Testis (tissue), 3 donors: ENCODE measurements around the gene SPP1. TPM values are rescaled to one million over a fixed set of nuclear protein-coding genes. Genes with fewer than 3 reads are reported as not detected.
"Not testable (repeated sequence)": the region's sequence is repeated elsewhere in the genome, so short reads cannot be mapped to it uniquely, and the experiment has no call there.

ENCODE experiments used
- DNase-seq: peaks from one replicate; pipeline ENCODE4 v3.0.0-alpha.2; 2019
- H3K27ac ChIP-seq, 2 donors: fragments of 200-600 bp; sonication (generic); one replicate each; pipeline ENCODE4 v1.5.1; 2019
- H3K27me3 ChIP-seq: fragments of 200-600 bp; sonication (generic); one replicate; pipeline ENCODE4 v1.5.1; 2019
- H3K36me3 ChIP-seq: fragments of 200-600 bp; sonication (generic); one replicate; pipeline ENCODE4 v1.5.1; 2017; ENCODE audit warnings: low read depth; ENCODE audit errors: missing control alignments
- H3K4me1 ChIP-seq: fragments of 200-600 bp; sonication (generic); one replicate; pipeline ENCODE4 v1.5.1; 2019
- H3K4me3 ChIP-seq, 2 donors: fragments of 200-600 bp; sonication (generic); one replicate each; pipeline ENCODE4 v1.5.1; 2017 to 2019
- H3K9me3 ChIP-seq: fragments of 200-600 bp; sonication (generic); one replicate; pipeline ENCODE4 v1.5.1; 2017
- POLR2A ChIP-seq: fragments of 450-650 bp; IDR thresholded peaks from one replicate; pipeline ENCODE4 v1.6.1; 2017; ENCODE audit warnings: antibody characterized with exemption, mild to moderate bottlenecking, moderate library complexity
- WGBS, 2 donors: methylation state at CpG; one replicate each; pipeline ENCODE4 v1.1.5; 2018; 5-methylcytosine and 5-hydroxymethylcytosine counted together
- intact Hi-C: fragments of 100-400 bp; cut with DNase I; formaldehyde crosslinking; loops from one replicate; pipeline ENCODE4 v1.15.1; 2023; ENCODE audit warnings: low total_unique reads
- polyA plus RNA-seq: library from polyadenylated mRNA; stranded (reverse); fragments of 350-450 nt; fragmentation: Illumina TruSeq; extraction: RNeasy Lipid Tissue Mini Kit (QIAGEN cat#74804); gene quantifications from one replicate; pipeline ENCODE4 v1.2.3, GENCODE V29; 2014; ENCODE audit warnings: low read depth, low replicate concordance; ENCODE audit not compliant: insufficient read depth
- total RNA-seq, 2 donors: library from RNA; depleted of rRNA; stranded (reverse); fragments of >200 nt; gene quantifications; one replicate each; pipeline ENCODE4 v1.2.3, GENCODE V29; 2016
- TF ChIP-seq, protein P1 (sequence below), 3 experiments: fragments of 450-650 bp in 2 of 3; fragments of 200-600 bp in 1 of 3; sonication (generic) in 1 of 3; IDR thresholded peaks; one replicate each; pipeline ENCODE4 v1.5.1; 2016 to 2019; ENCODE audit warnings: antibody characterized with exemption in 3 of 3, mild to moderate bottlenecking in 2 of 3, moderate library complexity in 1 of 3

SPP1 gene
- total and polyA plus RNA-seq, 3 donors from 2014 or later: 5.0 to 71.7 (median 30.2) TPM

GRCh38 chr4:87932718-87933141 lies 42.8 kb upstream of the SPP1 start:
- Histone ChIP-seq H3K4me3 (no peak overlapping the region), H3K4me1 (no peaks in the 10 kb centered on the region), H3K36me3 (no peaks in the 10 kb centered on the region), H3K9me3 (no peaks in the 10 kb centered on the region), H3K27me3 (no peaks in the 10 kb centered on the region), H3K27ac (peak overlapping the region in 1 of 2 donors; percentile 33)
- intact Hi-C loops: no loop called here
- 62 to 77% methylated on average over 5 of the region's 5 CpGs for WGBS, 2 donors
- TF ChIP-seq, protein P1, sequence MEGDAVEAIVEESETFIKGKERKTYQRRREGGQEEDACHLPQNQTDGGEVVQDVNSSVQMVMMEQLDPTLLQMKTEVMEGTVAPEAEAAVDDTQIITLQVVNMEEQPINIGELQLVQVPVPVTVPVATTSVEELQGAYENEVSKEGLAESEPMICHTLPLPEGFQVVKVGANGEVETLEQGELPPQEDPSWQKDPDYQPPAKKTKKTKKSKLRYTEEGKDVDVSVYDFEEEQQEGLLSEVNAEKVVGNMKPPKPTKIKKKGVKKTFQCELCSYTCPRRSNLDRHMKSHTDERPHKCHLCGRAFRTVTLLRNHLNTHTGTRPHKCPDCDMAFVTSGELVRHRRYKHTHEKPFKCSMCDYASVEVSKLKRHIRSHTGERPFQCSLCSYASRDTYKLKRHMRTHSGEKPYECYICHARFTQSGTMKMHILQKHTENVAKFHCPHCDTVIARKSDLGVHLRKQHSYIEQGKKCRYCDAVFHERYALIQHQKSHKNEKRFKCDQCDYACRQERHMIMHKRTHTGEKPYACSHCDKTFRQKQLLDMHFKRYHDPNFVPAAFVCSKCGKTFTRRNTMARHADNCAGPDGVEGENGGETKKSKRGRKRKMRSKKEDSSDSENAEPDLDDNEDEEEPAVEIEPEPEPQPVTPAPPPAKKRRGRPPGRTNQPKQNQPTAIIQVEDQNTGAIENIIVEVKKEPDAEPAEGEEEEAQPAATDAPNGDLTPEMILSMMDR (IDR thresholded peaks at IDR 0.05): no peak
- no peak for TF ChIP-seq POLR2A
- peak; percentile 37 for DNase-seq

DNA sequence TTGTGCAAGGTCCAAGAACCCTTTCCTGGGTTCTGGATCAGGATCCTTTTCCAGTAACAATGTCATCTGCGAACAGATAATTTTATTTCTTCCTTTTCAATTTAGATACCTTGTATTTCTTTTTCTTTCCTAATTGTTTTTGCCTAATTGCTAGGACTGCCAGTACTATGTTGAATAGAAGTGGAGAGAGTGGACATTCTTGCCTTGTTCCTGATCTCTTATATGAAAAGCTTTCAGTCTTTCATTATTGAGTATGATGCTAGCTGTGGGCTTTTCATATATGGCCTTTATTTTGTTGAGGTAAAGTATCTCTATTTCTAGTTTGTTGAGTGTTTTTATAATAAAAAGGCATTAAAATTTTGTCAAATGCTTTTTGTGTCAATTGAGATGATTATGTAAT lies 42.2 kb upstream of the SPP1 start:
- no peaks in the 10 kb centered on the region for H3K4me1 ChIP-seq
- no peak overlapping the region for H3K4me3 ChIP-seq
- H3K27me3 ChIP-seq: no peaks in the 10 kb centered on the region
- no peaks in the 10 kb centered on the region for H3K9me3 ChIP-seq
- no peaks in the 10 kb centered on the region for H3K36me3 ChIP-seq
- 72 to 89% methylated on average over 1 of the region's 1 CpG for WGBS, 2 donors
- TF ChIP-seq, protein P1 (IDR thresholded peaks at IDR 0.05): no peak
- TF ChIP-seq POLR2A: no peak
- peak overlapping the region in 1 of 2 donors; percentile 33 for H3K27ac ChIP-seq
- intact Hi-C loops: no loop called here
- no peak for DNase-seq

GRCh38 chr4:87934157-87934704 lies 41.3 kb upstream of the SPP1 start:
- no peaks in the 10 kb centered on the region for H3K4me1 ChIP-seq
- no peaks in the 10 kb centered on the region for H3K27me3 ChIP-seq
- H3K27ac ChIP-seq: no peak overlapping the region
- no peak overlapping the region for H3K4me3 ChIP-seq
- no peak for DNase-seq
- no peaks in the 10 kb centered on the region for H3K9me3 ChIP-seq
- intact Hi-C loops: no loop called here
- no peaks in the 10 kb centered on the region for H3K36me3 ChIP-seq
- 89 to 93% methylated on average over 2 of the region's 2 CpGs for WGBS, 2 donors
- TF ChIP-seq POLR2A: no peak
- TF ChIP-seq, protein P1 (IDR thresholded peaks at IDR 0.05): no peak

DNA sequence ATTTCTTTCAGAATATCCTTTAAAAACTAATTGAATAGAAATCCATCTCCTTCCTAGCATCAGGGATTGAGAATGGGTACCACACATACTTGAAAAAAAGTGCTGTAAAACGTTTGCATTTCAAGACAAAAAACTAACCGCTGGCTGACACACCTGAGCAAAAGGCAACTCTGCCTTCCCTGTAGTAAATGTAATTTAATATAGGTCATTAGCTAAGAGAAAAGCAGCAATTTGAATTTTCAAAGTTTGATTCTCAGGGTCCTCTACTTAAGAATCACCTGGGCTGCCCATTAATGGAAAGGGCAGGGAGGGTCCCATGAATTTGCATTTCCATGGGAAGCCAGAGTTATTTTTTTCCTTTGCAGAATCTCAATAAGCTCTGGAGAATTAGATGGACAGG lies 40.5 kb upstream of the SPP1 start:
- H3K4me1 ChIP-seq: no peaks in the 10 kb centered on the region
- H3K9me3 ChIP-seq: no peaks in the 10 kb centered on the region
- no peaks in the 10 kb centered on the region for H3K36me3 ChIP-seq
- intact Hi-C loops: no loop called here
- DNase-seq: no peak
- WGBS, 2 donors: 34 to 54% methylated on average over 2 of the region's 2 CpGs
- H3K27ac ChIP-seq: no peak overlapping the region
- TF ChIP-seq POLR2A: no peak
- TF ChIP-seq, protein P1 (IDR thresholded peaks at IDR 0.05): no peak
- no peaks in the 10 kb centered on the region for H3K27me3 ChIP-seq
- H3K4me3 ChIP-seq: no peak overlapping the region

- H3K27me3 ChIP-seq, intact Hi-C loops, H3K9me3 ChIP-seq, DNase-seq, H3K4me3 ChIP-seq, H3K36me3 ChIP-seq, H3K27ac ChIP-seq, H3K4me1 ChIP-seq: not testable (repeated sequence)
- WGBS, 2 donors: 80 to 82% methylated on average over 7 to 8 of the region's 9 CpGs
Measured at GRCh38 chr4:87935954-87936353, 39.6 kb upstream of the SPP1 start.
